ENCODE results near the gene SIGLEC7. TPM values are rescaled to one million over a fixed set of nuclear protein-coding genes. Genes with fewer than 3 reads are reported as not detected.

SIGLEC7 gene
- total RNA-seq, 1 donor from 2014 or later, result not detected

DNA sequence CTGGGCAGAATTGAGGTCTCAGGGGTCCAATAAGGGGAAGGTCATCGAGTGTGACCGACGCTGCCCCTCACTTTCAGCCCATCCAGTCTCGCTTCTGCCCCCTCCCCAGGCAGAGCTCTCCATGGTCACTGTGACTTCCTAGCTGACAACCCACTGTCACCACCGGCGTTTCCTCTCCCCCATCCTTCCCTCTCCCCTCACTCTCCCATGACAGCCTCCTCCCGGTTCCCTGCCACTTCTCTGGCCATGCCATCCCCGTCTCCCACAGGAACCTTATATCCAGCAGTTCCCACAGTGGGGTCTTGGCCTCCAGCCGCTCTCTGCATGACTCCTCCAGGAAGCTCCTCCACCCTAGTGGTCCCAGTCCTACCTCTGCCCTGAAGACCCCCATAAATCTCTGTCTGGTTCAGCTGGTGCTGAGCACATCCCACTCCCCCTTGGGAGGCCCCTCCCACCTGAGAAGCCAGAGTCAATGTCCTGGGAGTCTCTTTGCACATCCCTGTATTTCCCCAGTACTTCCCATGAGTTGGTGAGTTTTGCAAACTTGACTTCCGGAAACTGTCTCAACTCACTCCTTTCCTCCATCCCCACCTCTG lies 58.1 kb downstream of the SIGLEC7 start:
- no peak overlapping the region for H3K4me3 ChIP-seq (ENCODE audit: low read depth, low read length)
- DNase-seq (ENCODE audit: low read depth) (no peak), FAIRE-seq (no peak)
- H3K36me3 ChIP-seq (ENCODE audit: control insufficient read depth, insufficient read depth, low read length), result no peaks in the 10 kb centered on the region
- TF ChIP-seq, protein P1, sequence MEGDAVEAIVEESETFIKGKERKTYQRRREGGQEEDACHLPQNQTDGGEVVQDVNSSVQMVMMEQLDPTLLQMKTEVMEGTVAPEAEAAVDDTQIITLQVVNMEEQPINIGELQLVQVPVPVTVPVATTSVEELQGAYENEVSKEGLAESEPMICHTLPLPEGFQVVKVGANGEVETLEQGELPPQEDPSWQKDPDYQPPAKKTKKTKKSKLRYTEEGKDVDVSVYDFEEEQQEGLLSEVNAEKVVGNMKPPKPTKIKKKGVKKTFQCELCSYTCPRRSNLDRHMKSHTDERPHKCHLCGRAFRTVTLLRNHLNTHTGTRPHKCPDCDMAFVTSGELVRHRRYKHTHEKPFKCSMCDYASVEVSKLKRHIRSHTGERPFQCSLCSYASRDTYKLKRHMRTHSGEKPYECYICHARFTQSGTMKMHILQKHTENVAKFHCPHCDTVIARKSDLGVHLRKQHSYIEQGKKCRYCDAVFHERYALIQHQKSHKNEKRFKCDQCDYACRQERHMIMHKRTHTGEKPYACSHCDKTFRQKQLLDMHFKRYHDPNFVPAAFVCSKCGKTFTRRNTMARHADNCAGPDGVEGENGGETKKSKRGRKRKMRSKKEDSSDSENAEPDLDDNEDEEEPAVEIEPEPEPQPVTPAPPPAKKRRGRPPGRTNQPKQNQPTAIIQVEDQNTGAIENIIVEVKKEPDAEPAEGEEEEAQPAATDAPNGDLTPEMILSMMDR (IDR thresholded peaks at IDR 0.05; ENCODE audit: insufficient read depth, low read length, severe bottlenecking), result no peak
- H3K27me3 ChIP-seq (ENCODE audit: control insufficient read depth, insufficient read depth, low read length), result no peaks in the 10 kb centered on the region

DNA sequence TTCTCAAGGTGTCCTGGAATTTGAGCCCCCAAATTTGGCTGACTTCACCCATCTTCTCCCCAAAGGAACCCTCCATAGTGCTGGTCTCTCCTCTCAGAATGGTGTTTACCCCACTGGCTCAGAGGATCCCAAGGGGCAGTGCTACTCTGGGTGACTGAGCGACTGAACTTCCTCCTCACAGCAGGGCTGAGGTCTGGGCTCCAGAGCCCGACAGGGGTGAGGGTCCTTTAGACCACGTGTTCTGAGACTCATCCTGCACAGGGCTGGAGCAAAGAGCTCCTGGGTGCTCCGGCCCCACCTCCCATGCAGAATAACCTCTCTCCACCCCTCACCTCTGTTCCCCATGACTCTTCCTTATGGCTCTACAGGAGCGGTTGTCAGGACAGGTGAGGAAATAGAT lies 59.6 kb downstream of the SIGLEC7 start:
- DNase-seq (ENCODE audit: low read depth) (no peak), FAIRE-seq (no peak)
- Histone ChIP-seq H3K4me3 (ENCODE audit: low read depth, low read length) (no peak overlapping the region), H3K27me3 (ENCODE audit: control insufficient read depth, insufficient read depth, low read length) (no peaks in the 10 kb centered on the region), H3K36me3 (ENCODE audit: control insufficient read depth, insufficient read depth, low read length) (no peaks in the 10 kb centered on the region)
- TF ChIP-seq, protein P1 (IDR thresholded peaks at IDR 0.05; ENCODE audit: insufficient read depth, low read length, severe bottlenecking), result no peak

Other genes with a start within 250 kb of the SIGLEC7 start
- gene KLK4, start 230.9 kb upstream of the SIGLEC7 start, total RNA-seq, result not detected in 2 replicates
- gene KLK5, start 189.3 kb upstream of the SIGLEC7 start, total RNA-seq, result 3.4 and 12.0 TPM in 2 replicates
- 0.26 TPM in 2 replicates for gene KLK6, start 172.7 kb upstream of the SIGLEC7 start, total RNA-seq
- gene KLK7, start 158.4 kb upstream of the SIGLEC7 start, total RNA-seq, result 3.9 and 20.0 TPM in 2 replicates
- 7.6 and 91.1 TPM in 2 replicates for gene KLK8, start 140.7 kb upstream of the SIGLEC7 start, total RNA-seq
- gene KLK10, start 122.6 kb upstream of the SIGLEC7 start, total RNA-seq, result 6.6 and 28.0 TPM in 2 replicates
- 1.6 and 52.0 TPM in 2 replicates for gene KLK11, start 115.7 kb upstream of the SIGLEC7 start, total RNA-seq
- gene KLK12, start 107.3 kb upstream of the SIGLEC7 start, total RNA-seq, result 26.1 TPM in 1 of 2 replicates, not detected in the other
- gene KLK13, start 77.2 kb upstream of the SIGLEC7 start, total RNA-seq, result 0.26 and 0.51 TPM in 2 replicates
- not detected in 2 replicates for gene KLK14, start 59.4 kb upstream of the SIGLEC7 start, total RNA-seq
- 7.3 and 7.6 TPM in 2 replicates for gene CTU1, start 33.9 kb upstream of the SIGLEC7 start, total RNA-seq
- gene SIGLEC9, start 17.4 kb upstream of the SIGLEC7 start, total RNA-seq, result not detected in 2 replicates
- not detected in 2 replicates for gene CD33, start 82.8 kb downstream of the SIGLEC7 start, total RNA-seq
- not detected in 2 replicates for gene SIGLECL1, start 108.8 kb downstream of the SIGLEC7 start, total RNA-seq
- gene IGLON5, start 169.3 kb downstream of the SIGLEC7 start, total RNA-seq, result not detected in 2 replicates
- gene VSIG10L, start 199.8 kb downstream of the SIGLEC7 start, total RNA-seq, result 0.53 and 2.8 TPM in 2 replicates
- gene ETFB, start 224.1 kb downstream of the SIGLEC7 start, total RNA-seq, result 70.6 and 79.8 TPM in 2 replicates
- gene CLDND2, start 226.7 kb downstream of the SIGLEC7 start, total RNA-seq, result not detected in 2 replicates
- not detected in 2 replicates for gene NKG7, start 230.4 kb downstream of the SIGLEC7 start, total RNA-seq
- not detected in 2 replicates for gene LIM2, start 245.7 kb downstream of the SIGLEC7 start, total RNA-seq
- not detected in 2 replicates for gene C19orf84, start 248.3 kb downstream of the SIGLEC7 start, total RNA-seq

Measured in bronchial epithelial cell (primary cell).